ENCODE measurements around the gene IHH.

DNA sequence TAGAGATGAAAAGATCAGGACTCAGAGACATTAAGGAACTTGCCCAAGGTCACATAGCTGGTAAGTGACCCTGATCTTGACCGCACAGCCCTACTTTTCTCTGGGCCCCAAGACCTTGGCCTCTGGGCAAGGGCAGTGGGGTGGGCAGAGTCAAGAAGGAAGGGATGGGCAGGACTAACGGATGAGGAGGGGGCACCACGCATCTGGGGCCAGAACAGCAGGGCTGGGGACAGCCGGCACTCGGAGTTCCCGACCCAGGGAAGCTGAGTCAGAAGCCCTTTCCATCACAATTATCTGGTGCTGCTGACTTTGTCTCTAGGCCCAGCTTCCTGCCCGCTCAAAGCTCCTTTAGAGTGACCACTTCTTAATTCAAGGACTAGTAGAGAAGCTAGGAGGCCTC is 33.8 kb downstream of the IHH start:
- TF ChIP-seq, protein P1, sequence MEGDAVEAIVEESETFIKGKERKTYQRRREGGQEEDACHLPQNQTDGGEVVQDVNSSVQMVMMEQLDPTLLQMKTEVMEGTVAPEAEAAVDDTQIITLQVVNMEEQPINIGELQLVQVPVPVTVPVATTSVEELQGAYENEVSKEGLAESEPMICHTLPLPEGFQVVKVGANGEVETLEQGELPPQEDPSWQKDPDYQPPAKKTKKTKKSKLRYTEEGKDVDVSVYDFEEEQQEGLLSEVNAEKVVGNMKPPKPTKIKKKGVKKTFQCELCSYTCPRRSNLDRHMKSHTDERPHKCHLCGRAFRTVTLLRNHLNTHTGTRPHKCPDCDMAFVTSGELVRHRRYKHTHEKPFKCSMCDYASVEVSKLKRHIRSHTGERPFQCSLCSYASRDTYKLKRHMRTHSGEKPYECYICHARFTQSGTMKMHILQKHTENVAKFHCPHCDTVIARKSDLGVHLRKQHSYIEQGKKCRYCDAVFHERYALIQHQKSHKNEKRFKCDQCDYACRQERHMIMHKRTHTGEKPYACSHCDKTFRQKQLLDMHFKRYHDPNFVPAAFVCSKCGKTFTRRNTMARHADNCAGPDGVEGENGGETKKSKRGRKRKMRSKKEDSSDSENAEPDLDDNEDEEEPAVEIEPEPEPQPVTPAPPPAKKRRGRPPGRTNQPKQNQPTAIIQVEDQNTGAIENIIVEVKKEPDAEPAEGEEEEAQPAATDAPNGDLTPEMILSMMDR (IDR thresholded peaks at IDR 0.05): no peak
- TF ChIP-seq POLR2A (IDR thresholded peaks at IDR 0.05): no peak

Measured in uterus (tissue), 2 donors.